ENCODE data around the gene PTPRN2.

Gene PTPRN2

GRCh38 chr7:157975401-157976372 lies 611.9 kb downstream of the PTPRN2 start:
- DNase-seq: no peak

- DNase-seq: no peak
These were observed 612.9 kb downstream of the PTPRN2 start for GRCh38 chr7:157974678-157975230.

GRCh38 chr7:157973971-157974677 lies 613.5 kb downstream of the PTPRN2 start:
- DNase-seq: no peak

- no peak for DNase-seq
These were observed 614.7 kb downstream of the PTPRN2 start for GRCh38 chr7:157972914-157973313.

- no peak for DNase-seq
These were observed 616.1 kb downstream of the PTPRN2 start for GRCh38 chr7:157971501-157971900.

GRCh38 chr7:157970744-157971143 lies 616.9 kb downstream of the PTPRN2 start:
- DNase-seq: no peak

GRCh38 chr7:157969995-157970394 lies 617.6 kb downstream of the PTPRN2 start:
- DNase-seq: no peak

GRCh38 chr7:157966490-157966889 lies 621.1 kb downstream of the PTPRN2 start:
- DNase-seq: no peak

GRCh38 chr7:157964521-157964920 lies 623.1 kb downstream of the PTPRN2 start:
- DNase-seq: no peak

GRCh38 chr7:157964016-157964415 lies 623.6 kb downstream of the PTPRN2 start:
- no peak for DNase-seq

GRCh38 chr7:157963526-157963925 lies 624.1 kb downstream of the PTPRN2 start:
- no peak for DNase-seq

- no peak for DNase-seq
These were observed 624.9 kb downstream of the PTPRN2 start for GRCh38 chr7:157962458-157963306.

- no peak for DNase-seq
These were observed 625.7 kb downstream of the PTPRN2 start for GRCh38 chr7:157961731-157962457.

- no peak for DNase-seq
These were observed 632.1 kb downstream of the PTPRN2 start for GRCh38 chr7:157955348-157955999.

- DNase-seq: no peak
These were observed 632.7 kb downstream of the PTPRN2 start for GRCh38 chr7:157954901-157955300.

- no peak for DNase-seq
These were observed 634.6 kb downstream of the PTPRN2 start for GRCh38 chr7:157952841-157953645.

GRCh38 chr7:157952050-157952667 lies 635.5 kb downstream of the PTPRN2 start:
- DNase-seq: no peak

- no peak for DNase-seq
These were observed 636.1 kb downstream of the PTPRN2 start for GRCh38 chr7:157951300-157952049.

- no peak for DNase-seq
These were observed 637.9 kb downstream of the PTPRN2 start for GRCh38 chr7:157949711-157950110.
